Measurements from ENCODE around the gene PSMD8.

DNA sequence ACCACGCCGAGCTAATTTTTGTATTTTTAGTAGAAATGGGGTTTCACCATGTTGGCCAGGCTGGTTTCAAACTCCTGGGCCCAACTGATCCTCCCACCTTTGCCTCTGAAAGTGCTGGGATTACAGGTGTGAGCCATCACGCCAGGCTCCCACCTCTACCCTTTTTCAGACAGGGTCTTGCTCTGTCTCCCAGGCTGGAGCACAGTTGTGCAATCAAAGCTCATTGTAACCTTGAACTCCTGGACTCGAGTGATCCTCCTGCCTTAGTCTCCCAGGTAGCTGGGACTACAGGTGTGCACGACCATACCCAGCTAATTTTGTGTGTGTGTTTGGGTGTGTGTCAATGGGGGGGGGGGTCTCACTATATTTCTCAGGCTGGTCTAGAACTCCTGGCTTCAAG, 49.9 kb downstream of the PSMD8 start:
- TF ChIP-seq CTCF (IDR thresholded peaks at IDR 0.05; ENCODE audit: extremely low read depth in 1 of 2, insufficient read depth in 1 of 2, low read depth in 1 of 2, low read length in 2 of 2) (no peak), POLR2AphosphoS5 (IDR thresholded peaks at IDR 0.05; ENCODE audit: insufficient read depth, low read depth, low read length) (no peak), MAX (IDR thresholded peaks at IDR 0.05; ENCODE audit: insufficient read depth, insufficient read length) (no peak), POLR2A (IDR thresholded peaks at IDR 0.05; ENCODE audit: low read depth, low read length) (no peak), EZH2 (IDR thresholded peaks at IDR 0.05; ENCODE audit: borderline replicate concordance, low read depth, low read length, severe bottlenecking) (no peak), FOS (IDR thresholded peaks at IDR 0.05; ENCODE audit: borderline replicate concordance, insufficient read depth, low read length) (no peak), JUN (IDR thresholded peaks at IDR 0.05; ENCODE audit: borderline replicate concordance, insufficient read depth, insufficient read length, low read depth) (no peak), MYC (IDR thresholded peaks at IDR 0.05; ENCODE audit: low read depth, low read length) (no peak)
